Measurements from ENCODE around the gene PTPRF.

DNA sequence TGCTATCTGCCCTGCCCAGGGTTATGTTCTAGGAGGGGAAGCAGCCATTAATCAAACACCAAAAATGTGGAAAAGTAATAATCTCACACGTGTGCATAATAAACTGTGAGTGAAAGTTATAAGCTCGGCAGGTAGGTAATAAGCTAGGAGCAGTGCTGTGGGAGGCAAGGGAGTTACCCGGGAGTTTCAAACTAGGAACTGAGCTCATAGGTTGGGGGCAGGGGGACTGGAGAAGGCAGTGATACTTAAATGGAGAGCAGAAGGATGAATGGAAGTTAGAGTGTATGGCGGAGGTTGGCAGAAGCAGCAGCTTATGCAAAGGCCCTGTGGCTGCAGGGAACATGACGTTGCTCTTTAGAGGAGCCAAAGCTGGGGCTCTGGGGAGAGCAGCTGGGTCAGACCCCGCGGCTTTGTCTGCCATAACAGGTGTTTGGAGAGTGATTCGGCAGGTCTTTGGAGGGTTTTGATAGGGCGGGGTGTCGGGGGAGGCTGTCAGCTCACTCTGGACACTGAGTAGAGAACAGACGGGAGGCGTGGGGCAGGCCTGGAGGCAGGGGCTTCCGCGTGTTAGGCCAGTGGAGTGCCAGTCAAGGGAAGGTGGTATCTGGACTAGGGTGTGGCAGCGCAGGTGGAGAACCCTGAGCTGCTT is 20.0 kb downstream of the PTPRF start:
- TF ChIP-seq CTCF (conservative IDR thresholded peaks at IDR 0.05; ENCODE audit: low read depth, low read length) (no peak), EZH2 (IDR thresholded peaks at IDR 0.05; ENCODE audit: borderline replicate concordance, low read depth, low read length, poor library complexity, severe bottlenecking) (no peak)
